CD14-positive monocyte (primary cell): ENCODE results near the gene MERTK. TPM values are rescaled to one million over a fixed set of nuclear protein-coding genes. Genes with fewer than 3 reads are reported as not detected.

Experiments used
- DNase-seq, 3 donors: peaks; one replicate each; pipeline ENCODE4 v3.0.0-alpha.2; 2011 to 2022
- H2AFZ ChIP-seq: 2 replicates; pipeline ENCODE4 v1.6.0; 2012; ENCODE audit warnings: mild to moderate bottlenecking, low read depth, low read length, inconsistent platforms; ENCODE audit not compliant: insufficient read depth, poor library complexity, severe bottlenecking
- H3K27ac ChIP-seq, 2 donors: 1 replicate in 1 of 2; 2 replicates in 1 of 2; pipeline ENCODE4 v1.5.1; 2012 to 2013; ENCODE audit warnings: low read length in 2 of 2, control low read depth in 1 of 2, inconsistent platforms in 1 of 2, low read depth in 1 of 2, mild to moderate bottlenecking in 1 of 2
- H3K27me3 ChIP-seq, 2 donors: one replicate each; pipeline versions ENCODE4 v1.6.0 to v1.6.1; 2011 to 2013; ENCODE audit warnings: low read length in 2 of 2; ENCODE audit not compliant: control insufficient read depth in 2 of 2, insufficient read depth in 2 of 2
- H3K36me3 ChIP-seq, 2 donors: replicated peaks in 1 of 2; 1 replicate in 1 of 2; 2 replicates in 1 of 2; pipeline versions ENCODE4 v1.5.1 to v1.6.1; 2012 to 2013; ENCODE audit warnings: low read length in 2 of 2, control low read depth in 1 of 2, inconsistent platforms in 1 of 2, mild to moderate bottlenecking in 1 of 2; ENCODE audit not compliant: insufficient read depth in 2 of 2, control insufficient read depth in 1 of 2
- H3K4me1 ChIP-seq, 2 donors: 1 replicate in 1 of 2; 2 replicates in 1 of 2; pipeline versions ENCODE4 v1.5.1 to v1.6.1; 2012 to 2013; ENCODE audit warnings: low read length in 2 of 2, control low read depth in 1 of 2, inconsistent platforms in 1 of 2, mild to moderate bottlenecking in 1 of 2, moderate library complexity in 1 of 2; ENCODE audit not compliant: insufficient read depth in 2 of 2, control insufficient read depth in 1 of 2
- H3K4me2 ChIP-seq: replicated peaks from 2 replicates; pipeline ENCODE3; 2012; ENCODE audit warnings: low read length, moderate library complexity, mild to moderate bottlenecking; ENCODE audit not compliant: poor library complexity, severe bottlenecking; ENCODE audit errors: extremely low read depth
- H3K4me3 ChIP-seq, 3 experiments: fragments of 200-600 bp in 1 of 3; sonication (generic) in 1 of 3; replicated peaks in 1 of 3; 1 replicate in 2 of 3; 2 replicates in 1 of 3; pipeline ENCODE4 v1.5.1; 2011 to 2013; ENCODE audit warnings: low read length in 3 of 3, mild to moderate bottlenecking in 3 of 3, control low read depth in 2 of 3, low read depth in 2 of 3, inconsistent platforms in 1 of 3, moderate library complexity in 1 of 3
- H3K79me2 ChIP-seq: 2 replicates; pipeline ENCODE4 v1.6.0; 2012; ENCODE audit warnings: mild to moderate bottlenecking, control low read depth, inconsistent platforms, low read length, moderate library complexity; ENCODE audit not compliant: insufficient read depth
- H3K9ac ChIP-seq: 2 replicates; pipeline ENCODE4 v1.6.0; 2017; ENCODE audit warnings: low read length, mild to moderate bottlenecking; ENCODE audit not compliant: insufficient read depth, poor library complexity, severe bottlenecking
- H3K9me3 ChIP-seq, 2 donors: replicated peaks in 1 of 2; 1 replicate in 1 of 2; 2 replicates in 1 of 2; pipeline versions ENCODE4 v1.5.1 to v1.6.1; 2012 to 2013; ENCODE audit warnings: low read length in 2 of 2, control low read depth in 1 of 2; ENCODE audit not compliant: control insufficient read depth in 1 of 2, insufficient read depth in 1 of 2
- H4K20me1 ChIP-seq: 2 replicates; pipeline ENCODE4 v1.6.0; 2012; ENCODE audit warnings: mild to moderate bottlenecking, low read length, control low read depth, moderate library complexity; ENCODE audit not compliant: insufficient read depth
- H3K27ac Mint-ChIP-seq, 7 donors: one replicate each; pipeline ENCODE4 v1.8.0; 2020; ENCODE audit warnings: mild to moderate bottlenecking in 7 of 7, mixed read lengths in 7 of 7, moderate library complexity in 6 of 7, inconsistent platforms in 2 of 7
- H3K27me3 Mint-ChIP-seq, 3 donors: one replicate each; pipeline ENCODE4 v1.8.0; 2021 to 2022; ENCODE audit warnings: low read depth in 3 of 3, mild to moderate bottlenecking in 3 of 3, mixed read lengths in 3 of 3, moderate library complexity in 3 of 3, inconsistent platforms in 1 of 3
- H3K36me3 Mint-ChIP-seq, 2 donors: one replicate each; pipeline ENCODE4 v1.8.0; 2020; ENCODE audit warnings: mixed read lengths in 2 of 2, inconsistent platforms in 1 of 2, mild to moderate bottlenecking in 1 of 2
- H3K4me1 Mint-ChIP-seq: one replicate; pipeline ENCODE4 v1.8.0; 2020; ENCODE audit warnings: mild to moderate bottlenecking, mixed read lengths
- H3K4me3 Mint-ChIP-seq, 2 donors: one replicate each; pipeline ENCODE4 v1.8.0; 2020; ENCODE audit warnings: mild to moderate bottlenecking in 2 of 2, mixed read lengths in 2 of 2, moderate library complexity in 1 of 2
- H3K9me3 Mint-ChIP-seq, 7 donors: one replicate each; pipeline ENCODE4 v1.8.0; 2020 to 2022; ENCODE audit warnings: mixed read lengths in 7 of 7, mild to moderate bottlenecking in 6 of 7, moderate library complexity in 6 of 7, inconsistent platforms in 2 of 7
- WGBS: methylation state at CpG from one replicate; pipeline ENCODE4 v1.1.5; 2013; ENCODE audit warnings: missing lambda C conversion rate; ENCODE audit not compliant: insufficient coverage; 5-methylcytosine and 5-hydroxymethylcytosine counted together
- intact Hi-C, 2 donors: fragments of 100-400 bp; cut with micrococcal nuclease; formaldehyde crosslinking; loops; one replicate each; pipeline versions ENCODE4 v1.15.0 to v1.15.1; 2023
- polyA plus RNA-seq, 3 donors: library from polyadenylated mRNA; depleted of rRNA in 1 of 3; unstranded in 2 of 3; stranded (reverse) in 1 of 3; fragments of 300-500 nt in 2 of 3; fragments of >200 nt in 1 of 3; fragmentation: Illumina TruSeq in 2 of 3; gene quantifications; 1 replicate in 2 of 3; 2 replicates in 1 of 3; pipeline ENCODE4 v1.2.3, GENCODE V29; 2012 to 2021
- TF ChIP-seq, protein P1 (sequence below): fragments of 200-600 bp; IDR thresholded peaks from one replicate; pipeline ENCODE4 v1.8.0; 2022; ENCODE audit warnings: antibody characterized with exemption, mild to moderate bottlenecking

MERTK gene
- polyA plus RNA-seq, 3 donors = 4.1 to 17.0 (median 4.2) TPM

DNA sequence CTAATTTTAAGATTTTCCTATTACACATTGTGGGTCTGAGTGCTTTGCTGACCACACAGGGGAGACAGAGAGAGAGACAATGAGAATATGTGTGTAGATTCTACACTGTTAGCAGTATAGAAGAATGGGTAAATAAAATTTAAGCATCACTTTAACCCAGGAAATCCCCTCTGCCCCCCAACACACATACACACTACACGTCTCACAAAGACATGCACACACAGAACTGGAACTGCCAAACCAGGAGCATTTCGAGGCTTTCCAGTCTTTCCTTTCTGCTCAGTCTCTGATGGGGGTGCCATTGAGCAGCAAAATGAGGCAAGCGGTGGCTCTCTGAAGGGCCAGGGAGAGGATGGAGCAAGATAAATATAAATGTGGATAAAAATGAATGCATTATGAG lies 2.5 kb downstream of the MERTK start:
- Histone ChIP-seq H3K4me2 (peak overlapping the region; percentile 20), H3K9me3 (no peaks in the 10 kb centered on the region), H3K36me3 (no peaks in the 10 kb centered on the region), H3K4me1 (peaks cover 27 to 49% of the 10 kb centered on the region in 2 donors), H3K27me3 (peaks cover 9 to 34% of the 10 kb centered on the region in 2 donors), H3K9ac (no peak overlapping the region), H3K27ac (no peak overlapping the region), H2AFZ (no peak overlapping the region), H3K4me3 (no peak overlapping the region), H4K20me1 (peaks cover 15% of the 10 kb centered on the region), H3K79me2 (no peaks in the 10 kb centered on the region)
- Mint-ChIP-seq H3K27ac (no peak overlapping the region), H3K4me1 (peaks cover 33% of the 10 kb centered on the region), H3K36me3 (peaks cover 1 to 4% of the 10 kb centered on the region in 2 donors), H3K27me3 (peaks cover 20 to 36% (median 21%) of the 10 kb centered on the region in 3 donors), H3K9me3 (peaks cover 0 to 7% (median 5%) of the 10 kb centered on the region in 7 donors), H3K4me3 (peak overlapping the region; percentile 31 to 93)
- intact Hi-C loops = no loop called here
- 16% methylated on average over 2 of the region's 3 CpGs for WGBS
- TF ChIP-seq, protein P1, sequence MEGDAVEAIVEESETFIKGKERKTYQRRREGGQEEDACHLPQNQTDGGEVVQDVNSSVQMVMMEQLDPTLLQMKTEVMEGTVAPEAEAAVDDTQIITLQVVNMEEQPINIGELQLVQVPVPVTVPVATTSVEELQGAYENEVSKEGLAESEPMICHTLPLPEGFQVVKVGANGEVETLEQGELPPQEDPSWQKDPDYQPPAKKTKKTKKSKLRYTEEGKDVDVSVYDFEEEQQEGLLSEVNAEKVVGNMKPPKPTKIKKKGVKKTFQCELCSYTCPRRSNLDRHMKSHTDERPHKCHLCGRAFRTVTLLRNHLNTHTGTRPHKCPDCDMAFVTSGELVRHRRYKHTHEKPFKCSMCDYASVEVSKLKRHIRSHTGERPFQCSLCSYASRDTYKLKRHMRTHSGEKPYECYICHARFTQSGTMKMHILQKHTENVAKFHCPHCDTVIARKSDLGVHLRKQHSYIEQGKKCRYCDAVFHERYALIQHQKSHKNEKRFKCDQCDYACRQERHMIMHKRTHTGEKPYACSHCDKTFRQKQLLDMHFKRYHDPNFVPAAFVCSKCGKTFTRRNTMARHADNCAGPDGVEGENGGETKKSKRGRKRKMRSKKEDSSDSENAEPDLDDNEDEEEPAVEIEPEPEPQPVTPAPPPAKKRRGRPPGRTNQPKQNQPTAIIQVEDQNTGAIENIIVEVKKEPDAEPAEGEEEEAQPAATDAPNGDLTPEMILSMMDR = peak; percentile 18
- DNase-seq = no peak

DNA sequence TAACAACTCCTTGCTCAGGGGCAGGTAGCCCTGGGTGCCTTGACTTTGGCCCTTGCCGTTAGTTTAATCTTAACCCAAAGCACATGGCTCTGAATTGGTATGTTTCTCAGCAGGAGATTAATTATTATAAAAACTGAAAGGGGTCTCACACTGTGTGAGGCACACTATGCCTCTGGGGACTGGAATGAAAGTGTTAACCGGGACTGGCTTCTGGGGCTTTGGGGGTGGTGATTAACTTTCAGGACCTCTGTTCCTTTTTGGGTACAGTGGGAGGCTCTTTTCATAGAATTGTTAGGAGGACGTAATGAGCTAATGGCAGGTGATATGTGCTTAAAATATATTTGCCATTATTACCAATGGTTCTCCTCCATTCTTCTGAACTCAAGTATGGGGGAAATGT lies 5.1 kb downstream of the MERTK start:
- H4K20me1 ChIP-seq = peaks cover 22% of the 10 kb centered on the region
- intact Hi-C loops = no loop called here
- peaks cover 9 to 26% of the 10 kb centered on the region in 2 donors for H3K27me3 ChIP-seq
- no peak overlapping the region for H3K4me3 ChIP-seq
- peaks cover 33% of the 10 kb centered on the region for H3K4me1 Mint-ChIP-seq
- H3K27me3 Mint-ChIP-seq = peaks cover 17 to 25% (median 20%) of the 10 kb centered on the region in 3 donors
- TF ChIP-seq, protein P1 = no peak
- DNase-seq = no peak
- peaks cover 0 to 7% (median 5%) of the 10 kb centered on the region in 7 donors for H3K9me3 Mint-ChIP-seq
- H3K36me3 ChIP-seq = no peaks in the 10 kb centered on the region
- no peaks in the 10 kb centered on the region for H3K9me3 ChIP-seq
- no peak overlapping the region for H3K4me2 ChIP-seq
- no peak overlapping the region for H3K27ac ChIP-seq
- no peak overlapping the region for H3K4me3 Mint-ChIP-seq
- H3K9ac ChIP-seq = no peak overlapping the region
- peaks cover 30 to 44% of the 10 kb centered on the region in 2 donors for H3K4me1 ChIP-seq
- no CpG with 5 or more reads among the region's 3 CpGs for WGBS
- no peaks in the 10 kb centered on the region for H3K79me2 ChIP-seq
- no peak overlapping the region for H2AFZ ChIP-seq
- H3K36me3 Mint-ChIP-seq = peaks cover 1 to 4% of the 10 kb centered on the region in 2 donors
- H3K27ac Mint-ChIP-seq = no peak overlapping the region
